ENCODE data around the gene EYA3. TPM values are rescaled to one million over a fixed set of nuclear protein-coding genes. Genes with fewer than 3 reads are reported as not detected.

The EYA3 gene
- total RNA-seq, 6 experiments from 2014 or later = 24.2 to 31.3 (median 27.8) TPM

GRCh38 chr1:27951396-27951795, 137.0 kb downstream of the EYA3 start:
- Mint-ChIP-seq H3K27me3 (ENCODE audit: insufficient read depth) (peaks cover 18% of the 10 kb centered on the region), H3K4me1 (ENCODE audit: low read depth) (no peaks in the 10 kb centered on the region), H3K9me3 (no peaks in the 10 kb centered on the region), H3K36me3 (ENCODE audit: low read depth) (no peaks in the 10 kb centered on the region), H3K27ac (no peak overlapping the region), H3K4me3 (no peak overlapping the region)
- no peak for DNase-seq
- TF ChIP-seq CTCF (IDR thresholded peaks at IDR 0.05) = no peak

GRCh38 chr1:27949027-27949426, 139.4 kb downstream of the EYA3 start:
- DNase-seq = no peak
- Mint-ChIP-seq H3K4me3 (no peak overlapping the region), H3K27me3 (ENCODE audit: insufficient read depth) (peaks cover 13% of the 10 kb centered on the region), H3K27ac (no peak overlapping the region), H3K9me3 (no peaks in the 10 kb centered on the region), H3K4me1 (ENCODE audit: low read depth) (no peaks in the 10 kb centered on the region), H3K36me3 (ENCODE audit: low read depth) (no peaks in the 10 kb centered on the region)
- TF ChIP-seq CTCF (IDR thresholded peaks at IDR 0.05) = no peak

GRCh38 chr1:27945020-27945419, 143.4 kb downstream of the EYA3 start:
- no peak overlapping the region for H3K4me3 Mint-ChIP-seq
- no peak for DNase-seq
- H3K36me3 Mint-ChIP-seq (ENCODE audit: low read depth) = no peaks in the 10 kb centered on the region
- TF ChIP-seq CTCF (IDR thresholded peaks at IDR 0.05) = no peak
- H3K27me3 Mint-ChIP-seq (ENCODE audit: insufficient read depth) = peaks cover 1% of the 10 kb centered on the region
- no peaks in the 10 kb centered on the region for H3K9me3 Mint-ChIP-seq
- no peak overlapping the region for H3K27ac Mint-ChIP-seq
- H3K4me1 Mint-ChIP-seq (ENCODE audit: low read depth) = no peaks in the 10 kb centered on the region

- no peak for DNase-seq
- no peak for TF ChIP-seq CTCF (IDR thresholded peaks at IDR 0.05)
- H3K36me3 Mint-ChIP-seq (ENCODE audit: low read depth) = no peaks in the 10 kb centered on the region
- no peak overlapping the region for H3K4me3 Mint-ChIP-seq
- no peak overlapping the region for H3K27ac Mint-ChIP-seq
- H3K27me3 Mint-ChIP-seq (ENCODE audit: insufficient read depth) = peaks cover 2% of the 10 kb centered on the region; the same call in 1 of the 2 replicates
- H3K4me1 Mint-ChIP-seq (ENCODE audit: low read depth) = no peaks in the 10 kb centered on the region
- H3K9me3 Mint-ChIP-seq = no peaks in the 10 kb centered on the region
These were observed 146.5 kb downstream of the EYA3 start for GRCh38 chr1:27941671-27942540.

- Mint-ChIP-seq H3K36me3 (ENCODE audit: low read depth) (no peaks in the 10 kb centered on the region), H3K4me1 (ENCODE audit: low read depth) (no peaks in the 10 kb centered on the region), H3K27me3 (ENCODE audit: insufficient read depth) (peaks cover 4% of the 10 kb centered on the region), H3K27ac (no peak overlapping the region), H3K9me3 (no peaks in the 10 kb centered on the region), H3K4me3 (no peak overlapping the region)
- no peak for TF ChIP-seq CTCF (IDR thresholded peaks at IDR 0.05)
- no peak for DNase-seq
These were observed 147.4 kb downstream of the EYA3 start for GRCh38 chr1:27940870-27941560.

Data from HFFc6 (cell line).